H1 (cell line): Measurements from ENCODE around the gene HDAC6. TPM values are rescaled to one million over a fixed set of nuclear protein-coding genes. Genes with fewer than 3 reads are reported as not detected.

Experiments
- CTCF ChIA-PET: fragments of 300-600 bp; sonication (Branson Sonifier 250); formaldehyde crosslinking; loops from one replicate; lab custom pipeline; 2021; ENCODE audit not compliant: partially characterized antibody; lab: Charles Lee
- POLR2A ChIA-PET: fragments of 300-600 bp; sonication (Branson Sonifier 250); formaldehyde crosslinking; loops from one replicate; lab custom pipeline; 2021; ENCODE audit warnings: inconsistent platforms; ENCODE audit not compliant: partially characterized antibody; lab: Charles Lee
- DNase-seq, 2 experiments: peaks; one replicate each; pipeline versions ENCODE4 v3.0.0 to v3.0.0-alpha.2; 2010 to 2022; ENCODE audit warnings: low spot score in 2 of 2, low read depth in 1 of 2, mixed read lengths in 1 of 2
- FAIRE-seq: peaks from 2 replicates; lab custom pipeline; 2011; peaks lifted over from hg19 to GRCh38; lab: Jason Lieb, UNC
- H2AFZ ChIP-seq: 2 replicates; pipeline ENCODE4 v1.8.1; 2012; ENCODE audit warnings: low read length, inconsistent platforms
- H2AK5ac ChIP-seq: 2 replicates; pipeline ENCODE4 v1.6.1; 2013; ENCODE audit warnings: low read depth, low read length
- H2BK120ac ChIP-seq: replicated peaks from 2 replicates; pipeline ENCODE3; 2013; ENCODE audit warnings: low read depth, low read length, inconsistent platforms
- H2BK12ac ChIP-seq: 2 replicates; pipeline ENCODE4 v1.6.1; 2013; ENCODE audit warnings: low read depth, low read length
- H2BK15ac ChIP-seq: 2 replicates; pipeline ENCODE4 v1.6.1; 2013; ENCODE audit warnings: low read length
- H2BK20ac ChIP-seq: 2 replicates; pipeline ENCODE4 v1.6.1; 2013; ENCODE audit warnings: low read length
- H2BK5ac ChIP-seq: 2 replicates; pipeline ENCODE4 v1.6.1; 2013; ENCODE audit warnings: low read depth, low read length
- H3K14ac ChIP-seq: 2 replicates; pipeline ENCODE4 v1.6.1; 2013; ENCODE audit warnings: inconsistent platforms; ENCODE audit not compliant: insufficient read length
- H3K18ac ChIP-seq: 2 replicates; pipeline ENCODE4 v1.6.1; 2013; ENCODE audit warnings: low read length; ENCODE audit errors: extremely low read depth
- H3K23ac ChIP-seq: 2 replicates; pipeline ENCODE4 v1.6.1; 2013; ENCODE audit warnings: inconsistent platforms; ENCODE audit not compliant: insufficient read length
- H3K23me2 ChIP-seq: 2 replicates; pipeline ENCODE4 v1.6.1; 2013; ENCODE audit warnings: low read depth, low read length
- H3K27ac ChIP-seq: 2 replicates; pipeline ENCODE4 v1.6.1; 2011; ENCODE audit warnings: low read depth, low read length, inconsistent platforms
- H3K27me3 ChIP-seq, 4 experiments: replicated peaks in 1 of 4; 1 replicate in 1 of 4; 2 replicates in 3 of 4; pipeline versions ENCODE4 v1.6.1 to v1.8.1; 2011 to 2013; ENCODE audit warnings: low read length in 3 of 4, mild to moderate bottlenecking in 3 of 4, inconsistent platforms in 2 of 4, mixed read lengths in 2 of 4, moderate library complexity in 1 of 4; ENCODE audit not compliant: control insufficient read depth in 3 of 4, insufficient read depth in 3 of 4; ENCODE audit errors: extremely low read depth in 1 of 4
- H3K36me3 ChIP-seq, 4 experiments: 2 replicates each; pipeline versions ENCODE4 v1.6.1 to v1.8.1; 2011 to 2013; ENCODE audit warnings: mild to moderate bottlenecking in 4 of 4, low read length in 3 of 4, moderate library complexity in 2 of 4, control low read depth in 1 of 4, inconsistent platforms in 1 of 4; ENCODE audit not compliant: insufficient read depth in 4 of 4, control insufficient read depth in 2 of 4
- H3K4ac ChIP-seq: replicated peaks from 2 replicates; pipeline ENCODE3; 2013; ENCODE audit warnings: low read length, low read depth, mixed read lengths, inconsistent platforms; ENCODE audit not compliant: insufficient read length
- H3K4me1 ChIP-seq, 4 experiments: replicated peaks in 1 of 4; 1 replicate in 1 of 4; 2 replicates in 3 of 4; pipeline versions ENCODE4 v1.6.1 to v1.8.1; 2011 to 2013; ENCODE audit warnings: low read length in 3 of 4, inconsistent platforms in 2 of 4, mixed read lengths in 1 of 4; ENCODE audit not compliant: insufficient read depth in 4 of 4, control insufficient read depth in 3 of 4
- H3K4me2 ChIP-seq, 2 experiments: 2 replicates each; pipeline versions ENCODE4 v1.6.1 to v1.8.1; 2011 to 2013; ENCODE audit warnings: low read depth in 2 of 2, low read length in 2 of 2, control low read depth in 1 of 2, inconsistent platforms in 1 of 2, mild to moderate bottlenecking in 1 of 2; ENCODE audit not compliant: insufficient read depth in 1 of 2
- H3K4me3 ChIP-seq, 4 experiments: fragments of 200-600, 300-600 bp in 1 of 4; sonication (generic), shearing (Covaris generic), sonication (Bioruptor Twin) in 1 of 4; 2 replicates each; pipeline versions ENCODE4 v1.5.1 to v1.8.1; 2011 to 2016; ENCODE audit warnings: low read length in 4 of 4, low read depth in 3 of 4, control low read depth in 2 of 4, inconsistent platforms in 2 of 4, mild to moderate bottlenecking in 2 of 4, mixed read lengths in 1 of 4, moderate library complexity in 1 of 4; ENCODE audit not compliant: insufficient read depth in 2 of 4; ENCODE audit errors: extremely low read depth in 1 of 4
- H3K56ac ChIP-seq: replicated peaks from 2 replicates; pipeline ENCODE3; 2013; ENCODE audit warnings: low read depth, mild to moderate bottlenecking, mixed read lengths, low read length, inconsistent platforms; ENCODE audit not compliant: insufficient read length
- H3K79me1 ChIP-seq: 2 replicates; pipeline ENCODE4 v1.6.1; 2013; ENCODE audit warnings: low read depth, low read length, control low read depth
- H3K79me2 ChIP-seq, 2 experiments: 2 replicates each; pipeline versions ENCODE4 v1.6.1 to v1.8.1; 2012 to 2013; ENCODE audit warnings: low read length in 2 of 2, mild to moderate bottlenecking in 2 of 2, inconsistent platforms in 1 of 2; ENCODE audit not compliant: insufficient read depth in 2 of 2, control insufficient read depth in 1 of 2
- H3K9ac ChIP-seq, 4 experiments: replicated peaks in 1 of 4; 1 replicate in 1 of 4; 2 replicates in 3 of 4; pipeline versions ENCODE4 v1.6.1 to v1.8.1; 2011 to 2013; ENCODE audit warnings: low read depth in 3 of 4, low read length in 3 of 4, control low read depth in 2 of 4, mild to moderate bottlenecking in 2 of 4, moderate library complexity in 2 of 4, inconsistent platforms in 1 of 4; ENCODE audit errors: extremely low read depth in 1 of 4
- H3K9me3 ChIP-seq, 2 experiments: 2 replicates each; pipeline versions ENCODE4 v1.6.1 to v1.8.1; 2012 to 2013; ENCODE audit warnings: mild to moderate bottlenecking in 2 of 2, moderate library complexity in 2 of 2, control low read depth in 1 of 2, inconsistent platforms in 1 of 2, low read depth in 1 of 2, low read length in 1 of 2, mixed read lengths in 1 of 2; ENCODE audit not compliant: insufficient read depth in 2 of 2
- H4K20me1 ChIP-seq, 2 experiments: replicated peaks in 1 of 2; 2 replicates each; pipeline versions ENCODE3 to v1.8.1; 2011 to 2013; ENCODE audit warnings: inconsistent platforms in 2 of 2, low read length in 2 of 2, mild to moderate bottlenecking in 1 of 2; ENCODE audit not compliant: insufficient read depth in 2 of 2, control insufficient read depth in 1 of 2
- H4K5ac ChIP-seq: 2 replicates; pipeline ENCODE4 v1.6.1; 2013; ENCODE audit warnings: low read length, low read depth, mixed read lengths, inconsistent platforms; ENCODE audit not compliant: insufficient read length
- H4K8ac ChIP-seq: 2 replicates; pipeline ENCODE4 v1.8.0; 2013; ENCODE audit warnings: mild to moderate bottlenecking, moderate library complexity, low read length, inconsistent platforms; ENCODE audit not compliant: insufficient read depth; ENCODE audit errors: extremely low read depth
- H4K91ac ChIP-seq: replicated peaks from 2 replicates; pipeline ENCODE3; 2013; ENCODE audit warnings: low read length, mixed read lengths, inconsistent platforms; ENCODE audit not compliant: insufficient read length
- CHD2 ChIP-seq: IDR thresholded peaks from 2 replicates; pipeline ENCODE4 v1.6.1; 2012; ENCODE audit warnings: low read length, improper control_type of control experiment
- CREB1 ChIP-seq: IDR thresholded peaks from 2 replicates; pipeline ENCODE4 v1.6.1; 2012; ENCODE audit warnings: inconsistent platforms
- CTBP2 ChIP-seq: IDR thresholded peaks from 2 replicates; pipeline ENCODE4 v1.7.0; 2011; ENCODE audit warnings: borderline replicate concordance, mild to moderate bottlenecking, moderate library complexity, mixed read lengths, low read length; ENCODE audit not compliant: insufficient read depth, insufficient read length
- GABPA ChIP-seq: IDR thresholded peaks from 2 replicates; pipeline ENCODE4 v1.6.1; 2011; ENCODE audit warnings: mild to moderate bottlenecking, low read length, moderate library complexity, borderline replicate concordance; ENCODE audit not compliant: insufficient read depth
- KDM1A ChIP-seq: fragments of 200-600, 300-600 bp; sonication (generic); IDR thresholded peaks from 2 replicates; pipeline ENCODE4 v1.7.1; 2016; ENCODE audit warnings: mild to moderate bottlenecking, low read length, borderline replicate concordance
- NANOG ChIP-seq: IDR thresholded peaks from 2 replicates; pipeline ENCODE4 v1.6.1; 2011; ENCODE audit warnings: low read length, low read depth, mild to moderate bottlenecking, inconsistent platforms; ENCODE audit not compliant: insufficient read depth, poor library complexity, severe bottlenecking
- POLR2A ChIP-seq, 2 experiments: IDR thresholded peaks; 1 replicate in 1 of 2; 2 replicates in 1 of 2; pipeline ENCODE4 v1.6.1; 2011; ENCODE audit warnings: low read depth in 2 of 2, low read length in 2 of 2, mild to moderate bottlenecking in 2 of 2; ENCODE audit errors: control extremely low read depth in 1 of 2
- POU5F1 ChIP-seq: IDR thresholded peaks from 2 replicates; pipeline ENCODE4 v1.6.1; 2011; ENCODE audit warnings: low read depth, mild to moderate bottlenecking, low read length, moderate library complexity
- RFX5 ChIP-seq: IDR thresholded peaks from 2 replicates; pipeline ENCODE4 v1.6.1; 2011; ENCODE audit warnings: low read depth, low read length, improper control_type of control experiment, borderline replicate concordance
- SIN3A ChIP-seq, 2 experiments: IDR thresholded peaks in 1 of 2; conservative IDR thresholded peaks in 1 of 2; 2 replicates each; pipeline ENCODE4 v1.6.1; 2011 to 2012; ENCODE audit warnings: low read length in 2 of 2, improper control_type of control experiment in 1 of 2, low read depth in 1 of 2, mild to moderate bottlenecking in 1 of 2
- SIRT6 ChIP-seq: IDR thresholded peaks from one replicate; pipeline ENCODE4 v1.7.1; 2012; ENCODE audit warnings: low read length, inconsistent platforms
- SIX5 ChIP-seq: IDR thresholded peaks from 2 replicates; pipeline ENCODE4 v1.6.1; 2011; ENCODE audit warnings: mild to moderate bottlenecking, low read depth, low read length
- SP2 ChIP-seq: IDR thresholded peaks from 2 replicates; pipeline ENCODE4 v1.6.1; 2012; ENCODE audit warnings: mild to moderate bottlenecking, low read length, inconsistent platforms
- SRF ChIP-seq: IDR thresholded peaks from 2 replicates; pipeline ENCODE4 v1.6.1; 2011; ENCODE audit warnings: mild to moderate bottlenecking, low read depth, low read length, moderate library complexity
- TAF7 ChIP-seq: optimal IDR thresholded peaks from 2 replicates; pipeline ENCODE3; 2011; ENCODE audit warnings: low read depth, mild to moderate bottlenecking, inconsistent platforms, low read length, moderate library complexity, borderline replicate concordance
- WGBS, 2 experiments: shearing (Covaris generic) in 1 of 2; methylation state at CpG; one replicate each; pipeline versions ENCODE4 v1.1.6 to v1.1.7; 2013 to 2015; ENCODE audit warnings: low lambda C conversion rate in 2 of 2, mixed read lengths in 2 of 2, inconsistent platforms in 1 of 2, low coverage in 1 of 2, missing lambda C conversion rate in 1 of 2; ENCODE audit not compliant: insufficient replicate concordance in 2 of 2, insufficient coverage in 1 of 2, insufficient read length in 1 of 2; ENCODE audit errors: extremely low coverage in 1 of 2, missing lambda C conversion rate in 1 of 2; 5-methylcytosine and 5-hydroxymethylcytosine counted together
- polyA plus RNA-seq, 7 experiments: library from polyadenylated mRNA; depleted of rRNA in 3 of 7; stranded (reverse) in 5 of 7; unstranded in 2 of 7; fragments of >200 nt in 5 of 7; fragments of 200-250 nt in 2 of 7; gene quantifications; 1 replicate in 5 of 7; 2 replicates in 1 of 7; 4 replicates in 1 of 7; pipeline versions ENCODE4 v1.2.1 to v1.2.3, GENCODE V29; 2011 to 2013; ENCODE audit warnings: missing spikeins in 2 of 7, mixed read lengths in 2 of 7
- total RNA-seq: library from RNA; stranded (reverse); fragmentation: NEBNext Ultra II Directional; extraction: Animal tissue kit (Norgen Biotek cat#: 25700); gene quantifications from 2 replicates; pipeline ENCODE4 v1.2.1, GENCODE V29; 2021

Gene HDAC6
- total and polyA plus RNA-seq, 2 of the 8 experiments (the other 6 are each of a cell fraction or from before 2014, with no cell fraction given): 34.0 to 51.8 TPM

- Histone ChIP-seq H3K56ac (no peak overlapping the region), H2AK5ac (no peak overlapping the region), H3K79me2 (no peaks in the 10 kb centered on the region), H2BK5ac (no peak overlapping the region), H4K8ac (no peak overlapping the region), H2BK12ac (no peak overlapping the region), H2BK20ac (no peak overlapping the region), H3K27me3 (no peaks in the 10 kb centered on the region), H3K4me3 (no peak overlapping the region), H3K27ac (no peak overlapping the region), H3K36me3 (no peaks in the 10 kb centered on the region), H3K4ac (no peak overlapping the region), H4K5ac (no peak overlapping the region), H3K14ac (no peak overlapping the region), H2BK120ac (no peak overlapping the region), H3K23me2 (no peaks in the 10 kb centered on the region), H2BK15ac (no peak overlapping the region), H3K18ac (no peak overlapping the region), H3K23ac (no peak overlapping the region), H2AFZ (no peak overlapping the region), H3K79me1 (no peaks in the 10 kb centered on the region), H3K9ac (no peak overlapping the region), H3K9me3 (no peaks in the 10 kb centered on the region), H4K20me1 (no peaks in the 10 kb centered on the region), H4K91ac (no peak overlapping the region), H3K4me1 (no peaks in the 10 kb centered on the region), H3K4me2 (no peak overlapping the region)
- 93% methylated on average over 3 of the region's 7 CpGs; no CpG with 5 or more reads in 1 of the 2 experiments for WGBS, 2 experiments
- POLR2A ChIA-PET: interaction anchor here (1.7 kb wide), 1 partner anchor 9 kb away, joined by 5 read pairs; the partner anchor contains the start of gene HDAC6
- no peak for FAIRE-seq
- CTCF ChIA-PET: interaction anchor here (0.8 to 1.3 kb wide), 2 partner anchors 94 to 135 kb away, joined by 3 read pairs; no protein-coding TSS in a partner anchor
- DNase-seq: no peak
- TF ChIP-seq CTBP2 (no peak), POU5F1 (no peak), RFX5 (no peak), NANOG (no peak), GABPA (no peak), POLR2A (IDR thresholded peaks at IDR 0.05; ENCODE audit: control extremely low read depth in 1 of 2, low read depth in 2 of 2, low read length in 2 of 2) (no peak), SIRT6 (no peak), SIN3A (conservative IDR thresholded peaks at IDR 0.05 in 1 of 2, IDR thresholded peaks at IDR 0.05 in 1 of 2; ENCODE audit: low read depth in 1 of 2, low read length in 2 of 2) (no peak), CHD2 (no peak), KDM1A (no peak), SP2 (no peak), CREB1 (no peak), SRF (no peak), TAF7 (no peak), SIX5 (no peak)
Observed at GRCh38 chrX:48792219-48792618, 9.6 kb upstream of the HDAC6 start.
